Osteoblast (primary cell): ENCODE data around the gene TEFM. TPM values are rescaled to one million over a fixed set of nuclear protein-coding genes. Genes with fewer than 3 reads are reported as not detected.
A peak's percentile ranks its signal among the peaks of the same experiment; 100 is the strongest.

ENCODE experiments used
- DNase-seq: peaks from one replicate; pipeline ENCODE4 v3.0.0; 2011; ENCODE audit warnings: low spot score, mixed read lengths; ENCODE audit not compliant: insufficient read length; ENCODE audit errors: missing footprints
- H2AFZ ChIP-seq: 2 replicates; pipeline ENCODE4 v1.6.0; 2011; ENCODE audit warnings: mild to moderate bottlenecking, low read length
- H3K27ac ChIP-seq: 2 replicates; pipeline ENCODE4 v1.5.1; 2011; ENCODE audit warnings: mild to moderate bottlenecking, low read depth, low read length, moderate library complexity
- H3K27me3 ChIP-seq: 2 replicates; pipeline ENCODE4 v1.6.0; 2012; ENCODE audit warnings: mild to moderate bottlenecking, control low read depth, inconsistent platforms, low read length, moderate library complexity; ENCODE audit not compliant: insufficient read depth
- H3K36me3 ChIP-seq: 2 replicates; pipeline ENCODE4 v1.5.1; 2011; ENCODE audit warnings: mild to moderate bottlenecking, low read length, control low read depth, moderate library complexity; ENCODE audit not compliant: insufficient read depth
- H3K4me1 ChIP-seq: 2 replicates; pipeline ENCODE4 v1.5.1; 2011; ENCODE audit warnings: mild to moderate bottlenecking, low read length, control low read depth, moderate library complexity; ENCODE audit not compliant: insufficient read depth
- H3K4me2 ChIP-seq: 2 replicates; pipeline ENCODE4 v1.6.0; 2011; ENCODE audit warnings: mild to moderate bottlenecking, low read length; ENCODE audit not compliant: insufficient read depth
- H3K4me3 ChIP-seq: fragments of 200-600 bp; sonication (generic); 3 replicates; pipeline ENCODE4 v1.5.1; 2012; ENCODE audit warnings: mild to moderate bottlenecking, low read length, inconsistent platforms; ENCODE audit not compliant: insufficient read depth
- H3K79me2 ChIP-seq: 2 replicates; pipeline ENCODE4 v1.6.0; 2012; ENCODE audit warnings: mild to moderate bottlenecking, low read length, control low read depth, inconsistent platforms; ENCODE audit not compliant: insufficient read depth
- H3K9me3 ChIP-seq: 2 replicates; pipeline ENCODE4 v1.5.1; 2011; ENCODE audit warnings: low read depth, low read length, control low read depth
- H4K20me1 ChIP-seq: 2 replicates; pipeline ENCODE4 v1.6.0; 2012; ENCODE audit warnings: mild to moderate bottlenecking, low read length, control low read depth; ENCODE audit not compliant: insufficient read depth
- total RNA-seq: library from RNA; depleted of rRNA; stranded (reverse); fragments of >200 nt; gene quantifications from 2 replicates; pipeline ENCODE4 v1.2.3, GENCODE V29; 2012
- TF ChIP-seq, protein P1 (sequence below): IDR thresholded peaks from 2 replicates; pipeline ENCODE4 v1.5.1; 2011; ENCODE audit warnings: mild to moderate bottlenecking, low read depth, low read length, moderate library complexity; ENCODE audit errors: extremely low read depth

TEFM gene
- total RNA-seq, 1 donor = 10.9 TPM

DNA sequence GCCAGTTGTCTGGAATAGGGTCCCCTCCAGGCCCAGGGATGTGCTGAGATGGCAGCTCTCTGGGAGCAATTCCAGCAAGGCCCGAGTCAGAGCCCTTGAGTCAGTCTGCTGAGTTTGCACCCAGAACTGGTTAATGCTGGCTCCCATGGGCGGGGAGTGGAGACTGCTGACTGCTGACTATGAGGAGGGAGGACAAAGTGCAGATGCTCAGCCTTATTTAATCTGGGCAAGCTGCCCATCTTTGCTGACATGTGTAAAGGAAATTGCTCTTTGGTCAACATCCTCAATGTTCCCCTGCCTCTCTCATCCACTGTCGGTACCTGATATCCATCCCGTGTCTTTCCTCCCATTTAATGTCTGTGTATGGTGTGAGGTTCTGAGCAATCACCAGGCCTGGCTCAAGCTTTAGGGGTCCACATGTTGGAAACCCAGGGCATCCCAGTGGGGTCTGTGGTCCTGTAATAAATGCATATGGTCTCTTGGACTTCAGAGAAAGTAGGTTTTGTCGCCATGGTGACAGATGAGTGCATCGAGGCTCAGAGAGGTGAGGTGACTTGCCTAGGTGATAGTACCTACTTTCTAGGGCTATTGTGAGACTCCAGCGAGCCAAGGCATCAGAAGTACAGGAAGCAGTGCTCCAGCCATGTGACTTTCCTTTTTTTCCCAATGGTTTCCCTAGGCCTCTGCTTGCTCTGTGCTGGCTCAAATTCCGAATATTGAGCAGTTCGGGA lies 44.8 kb upstream of the TEFM start:
- H3K4me3 ChIP-seq = no peak overlapping the region
- no peaks in the 10 kb centered on the region for H3K79me2 ChIP-seq
- TF ChIP-seq, protein P1, sequence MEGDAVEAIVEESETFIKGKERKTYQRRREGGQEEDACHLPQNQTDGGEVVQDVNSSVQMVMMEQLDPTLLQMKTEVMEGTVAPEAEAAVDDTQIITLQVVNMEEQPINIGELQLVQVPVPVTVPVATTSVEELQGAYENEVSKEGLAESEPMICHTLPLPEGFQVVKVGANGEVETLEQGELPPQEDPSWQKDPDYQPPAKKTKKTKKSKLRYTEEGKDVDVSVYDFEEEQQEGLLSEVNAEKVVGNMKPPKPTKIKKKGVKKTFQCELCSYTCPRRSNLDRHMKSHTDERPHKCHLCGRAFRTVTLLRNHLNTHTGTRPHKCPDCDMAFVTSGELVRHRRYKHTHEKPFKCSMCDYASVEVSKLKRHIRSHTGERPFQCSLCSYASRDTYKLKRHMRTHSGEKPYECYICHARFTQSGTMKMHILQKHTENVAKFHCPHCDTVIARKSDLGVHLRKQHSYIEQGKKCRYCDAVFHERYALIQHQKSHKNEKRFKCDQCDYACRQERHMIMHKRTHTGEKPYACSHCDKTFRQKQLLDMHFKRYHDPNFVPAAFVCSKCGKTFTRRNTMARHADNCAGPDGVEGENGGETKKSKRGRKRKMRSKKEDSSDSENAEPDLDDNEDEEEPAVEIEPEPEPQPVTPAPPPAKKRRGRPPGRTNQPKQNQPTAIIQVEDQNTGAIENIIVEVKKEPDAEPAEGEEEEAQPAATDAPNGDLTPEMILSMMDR = no peak
- H2AFZ ChIP-seq = peak overlapping the region; percentile 40
- H3K4me1 ChIP-seq = peaks cover 4% of the 10 kb centered on the region
- no peaks in the 10 kb centered on the region for H3K9me3 ChIP-seq
- no peaks in the 10 kb centered on the region for H3K36me3 ChIP-seq
- no peaks in the 10 kb centered on the region for H3K27me3 ChIP-seq
- no peak overlapping the region for H3K27ac ChIP-seq
- DNase-seq = peak; percentile 96
- no peak overlapping the region for H3K4me2 ChIP-seq
- no peaks in the 10 kb centered on the region for H4K20me1 ChIP-seq

DNA sequence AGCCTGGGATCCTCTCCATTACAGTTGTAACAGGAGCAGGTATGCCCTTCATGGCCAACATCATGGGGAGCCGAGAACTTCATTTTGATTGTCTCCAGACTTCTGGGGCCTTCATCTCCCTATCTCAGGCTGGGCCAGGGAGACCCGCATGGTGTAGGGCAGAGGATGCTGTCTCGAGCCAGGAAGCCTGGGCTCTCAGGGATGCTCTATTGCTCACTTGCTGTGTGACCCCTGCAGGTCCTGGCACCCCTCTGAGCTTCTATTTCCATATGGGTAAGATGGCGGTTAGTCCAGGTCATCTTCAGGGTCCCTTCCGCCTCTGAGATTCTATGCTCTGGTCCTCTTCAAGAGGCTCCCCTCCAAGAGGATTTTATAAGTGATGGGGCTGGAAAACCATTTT lies 44.2 kb upstream of the TEFM start:
- Histone ChIP-seq H3K79me2 (no peaks in the 10 kb centered on the region), H3K27me3 (no peaks in the 10 kb centered on the region), H3K4me1 (peaks cover 4% of the 10 kb centered on the region), H3K27ac (no peak overlapping the region), H2AFZ (peak overlapping the region; percentile 40), H3K9me3 (no peaks in the 10 kb centered on the region), H3K4me2 (no peak overlapping the region), H3K4me3 (no peak overlapping the region), H4K20me1 (no peaks in the 10 kb centered on the region), H3K36me3 (no peaks in the 10 kb centered on the region)
- TF ChIP-seq, protein P1 = no peak
- no peak for DNase-seq

DNA sequence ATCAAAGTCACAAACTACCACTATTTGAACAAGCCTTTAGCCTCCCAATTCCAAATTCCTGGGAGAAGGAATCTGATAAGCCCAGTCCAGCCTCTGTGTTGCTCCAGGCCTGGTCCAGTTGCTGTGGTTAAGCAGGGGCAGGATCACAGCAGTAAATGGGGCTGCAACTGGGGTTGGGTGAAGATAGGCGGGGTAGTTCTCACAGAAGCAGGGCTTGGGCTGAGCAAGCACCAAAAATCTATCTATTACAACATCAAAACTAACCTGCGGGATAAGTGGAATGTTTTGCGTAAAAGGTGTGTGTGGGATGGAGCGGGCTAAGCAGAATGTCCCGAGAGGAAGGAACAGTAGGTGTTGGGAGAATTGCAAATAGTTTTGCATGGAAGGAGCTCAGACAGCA lies 41.8 kb upstream of the TEFM start:
- TF ChIP-seq, protein P1 = no peak
- Histone ChIP-seq H3K9me3 (no peaks in the 10 kb centered on the region), H3K36me3 (no peaks in the 10 kb centered on the region), H3K27me3 (no peaks in the 10 kb centered on the region), H4K20me1 (no peaks in the 10 kb centered on the region), H3K4me2 (no peak overlapping the region), H3K4me3 (no peak overlapping the region), H3K4me1 (no peaks in the 10 kb centered on the region), H2AFZ (no peak overlapping the region), H3K79me2 (no peaks in the 10 kb centered on the region), H3K27ac (no peak overlapping the region)
- no peak for DNase-seq

DNA sequence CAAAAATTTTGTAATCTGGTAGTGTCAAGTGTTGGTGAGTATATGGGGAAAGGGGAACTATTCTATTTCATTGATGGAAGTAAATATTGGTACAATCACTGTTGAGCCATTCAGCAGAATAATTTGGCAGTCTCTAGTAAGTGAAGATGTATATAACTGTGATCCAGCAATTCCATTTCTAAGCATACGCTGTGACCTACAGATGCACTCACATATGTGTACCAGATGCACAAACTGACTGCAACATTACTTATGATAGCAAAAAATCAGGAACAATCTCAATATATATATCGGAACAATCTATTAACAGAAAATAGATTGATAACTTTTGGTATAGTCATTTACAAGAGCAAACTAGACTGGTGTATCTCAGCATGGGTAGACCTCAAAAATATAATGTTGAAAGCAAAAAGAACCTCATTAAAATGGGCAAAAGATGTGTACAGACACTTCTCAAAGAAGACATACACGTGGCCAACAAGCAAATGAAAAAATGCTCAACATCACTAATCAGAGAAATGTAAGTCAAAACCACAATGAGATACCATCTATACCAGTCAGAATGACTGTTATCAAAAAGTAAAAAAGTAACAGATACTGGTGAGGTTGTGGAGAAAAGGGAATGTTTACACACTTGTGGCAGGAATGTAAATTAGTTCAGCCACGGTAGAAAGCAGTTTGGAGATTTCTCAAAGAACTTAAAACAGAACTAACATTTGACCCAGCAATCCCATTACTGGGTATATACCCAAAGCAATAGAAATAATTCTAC lies 36.5 kb upstream of the TEFM start:
- DNase-seq = no peak

More for the DNA sequence above, 36.5 kb upstream of the TEFM start:
- no peak overlapping the region for H3K4me3 ChIP-seq
- no peaks in the 10 kb centered on the region for H4K20me1 ChIP-seq
- H3K79me2 ChIP-seq = no peaks in the 10 kb centered on the region
- no peak overlapping the region for H3K4me2 ChIP-seq
- H3K27ac ChIP-seq = no peak overlapping the region
- H3K27me3 ChIP-seq = peaks cover 3% of the 10 kb centered on the region
- no peaks in the 10 kb centered on the region for H3K4me1 ChIP-seq
- TF ChIP-seq, protein P1 = no peak
- no peaks in the 10 kb centered on the region for H3K36me3 ChIP-seq
- H2AFZ ChIP-seq = no peak overlapping the region
- H3K9me3 ChIP-seq = no peaks in the 10 kb centered on the region
